Mammary epithelial cell (primary cell): ENCODE measurements around the gene ZCCHC2.

Source experiments
- CTCF ChIP-seq, 2 donors: IDR thresholded peaks in 1 of 2; conservative IDR thresholded peaks in 1 of 2; 2 replicates each; pipeline ENCODE4 v1.5.1; 2011 to 2012; ENCODE audit warnings: inconsistent platforms in 2 of 2, low read length in 2 of 2, mild to moderate bottlenecking in 2 of 2, control low read depth in 1 of 2, low read depth in 1 of 2; ENCODE audit not compliant: insufficient read depth in 1 of 2; ENCODE audit errors: extremely low read depth in 1 of 2
- EZH2 ChIP-seq: IDR thresholded peaks from 2 replicates; pipeline ENCODE4 v1.6.1; 2012; ENCODE audit warnings: low read length, inconsistent platforms, borderline replicate concordance

GRCh38 chr18:62584241-62585120 lies 61.7 kb downstream of the ZCCHC2 start:
- TF ChIP-seq CTCF (conservative IDR thresholded peaks at IDR 0.05 in 1 of 2, IDR thresholded peaks at IDR 0.05 in 1 of 2; ENCODE audit: extremely low read depth in 1 of 2, insufficient read depth in 1 of 2, low read depth in 1 of 2, low read length in 2 of 2), result peak; percentile 98 to 99
- no peak for TF ChIP-seq EZH2
